ENCODE data around the gene CDH13. TPM values are rescaled to one million over a fixed set of nuclear protein-coding genes. Genes with fewer than 3 reads are reported as not detected.

CDH13 gene
- total RNA-seq, 3 donors from 2014 or later, result not detected

- Mint-ChIP-seq H3K9me3 (peaks cover 6% of the 10 kb centered on the region), H3K4me1 (ENCODE audit: low read depth) (no peaks in the 10 kb centered on the region), H3K4me3 (no peak overlapping the region), H3K27me3 (ENCODE audit: low read depth) (peaks cover 2% of the 10 kb centered on the region), H3K36me3 (ENCODE audit: insufficient read depth) (no peaks in the 10 kb centered on the region)
- ATAC-seq, result no peak
- no peak for DNase-seq
Observed at GRCh38 chr16:83724585-83724984, 1097.8 kb downstream of the CDH13 start.

GRCh38 chr16:83725313-83725712, 1098.5 kb downstream of the CDH13 start:
- Mint-ChIP-seq H3K4me3 (no peak overlapping the region), H3K36me3 (ENCODE audit: insufficient read depth) (no peaks in the 10 kb centered on the region), H3K4me1 (ENCODE audit: low read depth) (no peaks in the 10 kb centered on the region), H3K9me3 (peaks cover 6% of the 10 kb centered on the region), H3K27me3 (ENCODE audit: low read depth) (peaks cover 2% of the 10 kb centered on the region)
- DNase-seq, result no peak
- no peak for ATAC-seq

GRCh38 chr16:83727018-83727417, 1100.2 kb downstream of the CDH13 start:
- Mint-ChIP-seq H3K9me3 (peaks cover 6% of the 10 kb centered on the region), H3K36me3 (ENCODE audit: insufficient read depth) (no peaks in the 10 kb centered on the region), H3K4me1 (ENCODE audit: low read depth) (no peaks in the 10 kb centered on the region), H3K4me3 (no peak overlapping the region), H3K27me3 (ENCODE audit: low read depth) (no peaks in the 10 kb centered on the region)
- DNase-seq (no peak), ATAC-seq (no peak)

- no peaks in the 10 kb centered on the region for H3K27me3 Mint-ChIP-seq (ENCODE audit: low read depth)
- ATAC-seq (no peak), DNase-seq (no peak)
- peaks cover 6% of the 10 kb centered on the region for H3K9me3 Mint-ChIP-seq
- no peaks in the 10 kb centered on the region for H3K36me3 Mint-ChIP-seq (ENCODE audit: insufficient read depth)
- no peaks in the 10 kb centered on the region for H3K4me1 Mint-ChIP-seq (ENCODE audit: low read depth)
- no peak overlapping the region for H3K4me3 Mint-ChIP-seq
Observed at GRCh38 chr16:83727751-83728352, 1101.1 kb downstream of the CDH13 start.

GRCh38 chr16:83728492-83728891, 1101.7 kb downstream of the CDH13 start:
- no peak for DNase-seq
- H3K4me3 Mint-ChIP-seq, result no peak overlapping the region
- no peaks in the 10 kb centered on the region for H3K4me1 Mint-ChIP-seq (ENCODE audit: low read depth)
- H3K9me3 Mint-ChIP-seq, result peaks cover 5% of the 10 kb centered on the region
- ATAC-seq, result no peak
- no peaks in the 10 kb centered on the region for H3K36me3 Mint-ChIP-seq (ENCODE audit: insufficient read depth)
- no peaks in the 10 kb centered on the region for H3K27me3 Mint-ChIP-seq (ENCODE audit: low read depth)

- Mint-ChIP-seq H3K4me3 (no peak overlapping the region), H3K4me1 (ENCODE audit: low read depth) (no peaks in the 10 kb centered on the region), H3K9me3 (peaks cover 16% of the 10 kb centered on the region), H3K36me3 (ENCODE audit: insufficient read depth) (no peaks in the 10 kb centered on the region), H3K27me3 (ENCODE audit: low read depth) (no peaks in the 10 kb centered on the region)
- DNase-seq (no peak), ATAC-seq (no peak)
Observed at GRCh38 chr16:83730812-83731211, 1104.0 kb downstream of the CDH13 start.

GRCh38 chr16:83732536-83732935, 1105.8 kb downstream of the CDH13 start:
- Mint-ChIP-seq H3K9me3 (peaks cover 20% of the 10 kb centered on the region), H3K27me3 (ENCODE audit: low read depth) (no peaks in the 10 kb centered on the region), H3K4me1 (ENCODE audit: low read depth) (no peaks in the 10 kb centered on the region), H3K4me3 (no peak overlapping the region), H3K36me3 (ENCODE audit: insufficient read depth) (no peaks in the 10 kb centered on the region)
- no peak for DNase-seq
- no peak for ATAC-seq

GRCh38 chr16:83733301-83733700, 1106.5 kb downstream of the CDH13 start:
- ATAC-seq (no peak), DNase-seq (no peak)
- H3K9me3 Mint-ChIP-seq, result peaks cover 20% of the 10 kb centered on the region
- no peaks in the 10 kb centered on the region for H3K36me3 Mint-ChIP-seq (ENCODE audit: insufficient read depth)
- H3K27me3 Mint-ChIP-seq (ENCODE audit: low read depth), result no peaks in the 10 kb centered on the region
- H3K4me1 Mint-ChIP-seq (ENCODE audit: low read depth), result no peaks in the 10 kb centered on the region
- no peak overlapping the region for H3K4me3 Mint-ChIP-seq

GRCh38 chr16:83734136-83734535, 1107.4 kb downstream of the CDH13 start:
- H3K9me3 Mint-ChIP-seq, result peaks cover 20% of the 10 kb centered on the region
- H3K4me3 Mint-ChIP-seq, result no peak overlapping the region
- no peaks in the 10 kb centered on the region for H3K36me3 Mint-ChIP-seq (ENCODE audit: insufficient read depth)
- H3K4me1 Mint-ChIP-seq (ENCODE audit: low read depth), result no peaks in the 10 kb centered on the region
- no peak for DNase-seq
- no peak for ATAC-seq
- H3K27me3 Mint-ChIP-seq (ENCODE audit: low read depth), result no peaks in the 10 kb centered on the region

- DNase-seq (no peak), ATAC-seq (no peak)
- H3K4me3 Mint-ChIP-seq, result no peak overlapping the region
- H3K36me3 Mint-ChIP-seq (ENCODE audit: insufficient read depth), result no peaks in the 10 kb centered on the region
- peaks cover 3% of the 10 kb centered on the region for H3K27me3 Mint-ChIP-seq (ENCODE audit: low read depth)
- H3K4me1 Mint-ChIP-seq (ENCODE audit: low read depth), result no peaks in the 10 kb centered on the region
- peaks cover 20% of the 10 kb centered on the region for H3K9me3 Mint-ChIP-seq
Observed at GRCh38 chr16:83737729-83738354, 1111.1 kb downstream of the CDH13 start.

- Mint-ChIP-seq H3K27me3 (ENCODE audit: low read depth) (peaks cover 3% of the 10 kb centered on the region), H3K36me3 (ENCODE audit: insufficient read depth) (no peaks in the 10 kb centered on the region), H3K9me3 (peaks cover 17% of the 10 kb centered on the region), H3K4me1 (ENCODE audit: low read depth) (no peaks in the 10 kb centered on the region), H3K4me3 (no peak overlapping the region)
- no peak for DNase-seq
- ATAC-seq, result no peak
Observed at GRCh38 chr16:83738923-83739503, 1112.2 kb downstream of the CDH13 start.

GRCh38 chr16:83742124-83742899, 1115.5 kb downstream of the CDH13 start:
- Mint-ChIP-seq H3K36me3 (ENCODE audit: insufficient read depth) (no peaks in the 10 kb centered on the region), H3K4me1 (ENCODE audit: low read depth) (no peaks in the 10 kb centered on the region), H3K4me3 (no peak overlapping the region), H3K27me3 (ENCODE audit: low read depth) (peaks cover 10% of the 10 kb centered on the region), H3K9me3 (no peaks in the 10 kb centered on the region)
- DNase-seq (no peak), ATAC-seq (no peak)

- H3K4me3 Mint-ChIP-seq, result no peak overlapping the region
- no peaks in the 10 kb centered on the region for H3K36me3 Mint-ChIP-seq (ENCODE audit: insufficient read depth)
- DNase-seq (no peak), ATAC-seq (no peak)
- H3K9me3 Mint-ChIP-seq, result no peaks in the 10 kb centered on the region
- H3K4me1 Mint-ChIP-seq (ENCODE audit: low read depth), result no peaks in the 10 kb centered on the region
- H3K27me3 Mint-ChIP-seq (ENCODE audit: low read depth), result peaks cover 12% of the 10 kb centered on the region
Observed at GRCh38 chr16:83743241-83743640, 1116.5 kb downstream of the CDH13 start.

GRCh38 chr16:83743720-83744119, 1117.0 kb downstream of the CDH13 start:
- Mint-ChIP-seq H3K9me3 (no peaks in the 10 kb centered on the region), H3K4me1 (ENCODE audit: low read depth) (no peaks in the 10 kb centered on the region), H3K4me3 (no peak overlapping the region), H3K36me3 (ENCODE audit: insufficient read depth) (no peaks in the 10 kb centered on the region), H3K27me3 (ENCODE audit: low read depth) (peaks cover 15% of the 10 kb centered on the region)
- ATAC-seq (no peak), DNase-seq (no peak)

Data from activated T-cell treated with anti-CD3 and anti-CD28 coated beads, Interleukin-2, amount 50 U/mL, for 4 hours (primary cell).